ENCODE measurements around the gene AMN1.

The AMN1 gene

DNA sequence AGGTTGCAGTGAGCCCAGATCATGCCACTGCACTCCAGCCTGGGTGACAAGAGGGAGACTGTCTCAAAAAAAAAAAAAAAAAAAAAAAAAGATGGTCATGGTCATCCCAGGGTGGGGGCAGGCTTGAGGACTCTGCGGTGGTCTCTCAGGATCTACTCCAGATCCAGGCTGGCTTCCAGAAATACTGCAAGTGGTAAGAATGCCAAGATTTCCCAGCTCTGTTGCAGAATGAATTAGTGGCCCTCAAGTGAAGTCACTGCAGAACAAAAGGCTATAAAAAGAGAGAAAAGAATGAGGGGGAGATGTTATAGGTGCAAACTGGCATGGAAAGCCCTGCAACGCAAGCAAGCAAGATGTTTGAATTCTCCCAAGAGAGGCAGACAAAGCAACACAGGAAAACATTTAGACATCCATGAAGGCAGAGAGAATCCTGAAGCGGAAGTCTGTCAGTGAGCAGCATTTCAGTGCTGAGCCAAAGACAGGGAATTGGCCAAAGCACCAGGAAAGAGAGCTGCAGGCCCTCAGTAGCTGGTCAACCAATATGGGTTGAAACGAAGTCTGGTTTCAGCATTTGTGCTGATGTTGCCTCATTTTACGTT, 101.3 kb downstream of the AMN1 start:
- no peak for DNase-seq

- DNase-seq = no peak
These were observed 102.4 kb downstream of the AMN1 start for GRCh38 chr12:31626270-31626995.

DNA sequence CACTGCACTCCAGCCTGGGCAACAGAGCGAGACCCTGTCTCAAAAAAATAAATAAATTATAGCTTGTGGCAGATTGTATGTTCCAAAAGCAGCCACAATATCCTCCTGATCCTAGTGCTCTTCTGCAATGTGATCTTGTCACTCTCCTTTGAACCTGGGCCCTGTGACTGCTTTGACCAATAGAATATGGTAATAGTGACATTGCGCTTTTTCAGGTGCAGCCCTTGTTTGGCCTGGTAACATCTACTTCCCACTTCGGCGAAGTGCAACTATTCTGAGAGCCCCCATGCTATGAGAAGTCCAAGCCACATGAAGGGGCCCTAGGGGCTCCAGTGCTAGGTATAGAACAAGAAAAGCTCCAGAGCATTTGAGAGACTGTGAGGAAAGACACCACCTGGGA, 106.8 kb downstream of the AMN1 start:
- DNase-seq = no peak
